Retina (tissue), 1 donor: ENCODE data around the gene SERPINA9.

Experiments
- DNase-seq: peaks from one replicate; pipeline ENCODE4 v3.0.0-alpha.2; 2016

SERPINA9 gene

DNA sequence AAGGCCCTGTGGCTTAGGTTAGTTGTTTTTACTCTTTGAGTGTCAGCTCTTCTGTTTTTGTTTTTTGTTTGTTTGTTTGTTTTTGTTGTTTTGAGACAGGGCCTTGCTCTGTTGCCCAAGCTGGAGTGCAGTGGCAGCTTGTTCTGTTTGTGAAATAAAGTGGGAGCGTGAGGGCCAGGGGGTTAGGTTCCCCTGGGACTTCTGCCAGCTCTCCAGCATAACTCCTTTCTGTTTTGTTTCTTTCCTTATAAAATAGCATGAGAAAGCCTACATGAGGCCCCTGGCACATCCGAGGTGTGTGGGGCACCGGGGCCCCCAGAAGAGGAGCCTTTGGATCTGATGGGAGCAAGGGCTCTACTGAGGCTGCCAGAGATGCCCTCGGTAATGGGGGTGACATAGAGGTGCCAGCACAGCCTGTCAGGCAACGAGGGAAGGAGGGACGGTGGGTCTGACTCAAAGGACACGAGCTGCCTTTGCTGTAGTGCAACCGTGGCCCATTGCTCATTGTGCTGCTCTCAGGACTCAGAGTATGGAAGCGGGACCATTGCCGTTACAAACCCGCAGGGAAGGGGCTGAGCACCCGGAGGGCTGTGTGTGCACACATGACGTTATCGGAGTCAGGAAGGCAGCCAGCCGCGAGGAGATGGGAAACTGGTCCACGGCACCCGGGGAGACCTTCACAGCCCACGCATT, 14.3 kb downstream of the SERPINA9 start:
- no peak for DNase-seq

DNA sequence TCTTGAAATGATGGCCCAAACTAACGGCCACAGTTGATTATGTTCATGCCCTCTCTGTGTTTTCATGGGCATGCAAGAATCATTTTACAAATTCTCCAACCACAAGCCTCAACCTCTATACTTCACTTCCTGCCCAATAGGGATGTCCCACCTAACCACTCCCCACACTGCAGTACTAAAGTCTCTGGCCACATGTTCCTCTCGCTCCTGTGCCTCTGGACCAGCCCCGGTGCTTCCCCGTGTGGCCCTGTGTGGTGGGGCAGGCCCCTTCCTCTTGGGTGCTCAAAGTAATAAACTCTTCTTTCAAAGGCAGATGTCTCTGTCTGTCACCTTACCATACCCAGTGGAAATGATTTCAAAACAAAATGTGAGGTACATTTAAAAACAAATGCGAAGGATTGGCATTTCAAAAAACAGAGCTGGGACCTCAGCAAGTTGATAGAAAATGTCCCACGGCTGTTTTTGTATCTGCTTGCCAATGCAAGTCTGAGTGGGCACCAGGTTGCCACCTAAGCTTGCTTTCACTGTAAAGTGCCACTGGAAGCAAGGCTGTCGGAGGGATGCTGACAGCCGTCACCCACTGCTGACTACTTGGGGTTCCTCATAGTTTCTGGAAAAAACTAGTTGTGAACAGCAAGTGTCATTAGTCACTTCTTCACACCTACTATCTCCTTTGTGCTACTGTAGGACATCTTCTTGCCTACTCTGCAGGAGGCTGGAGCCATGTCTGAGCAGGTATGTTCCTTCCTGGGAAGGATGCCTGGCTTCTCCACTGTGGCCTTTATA, 15.2 kb downstream of the SERPINA9 start:
- no peak for DNase-seq

- DNase-seq = no peak
Measured at GRCh38 chr14:94458558-94459205, 17.3 kb downstream of the SERPINA9 start.

DNA sequence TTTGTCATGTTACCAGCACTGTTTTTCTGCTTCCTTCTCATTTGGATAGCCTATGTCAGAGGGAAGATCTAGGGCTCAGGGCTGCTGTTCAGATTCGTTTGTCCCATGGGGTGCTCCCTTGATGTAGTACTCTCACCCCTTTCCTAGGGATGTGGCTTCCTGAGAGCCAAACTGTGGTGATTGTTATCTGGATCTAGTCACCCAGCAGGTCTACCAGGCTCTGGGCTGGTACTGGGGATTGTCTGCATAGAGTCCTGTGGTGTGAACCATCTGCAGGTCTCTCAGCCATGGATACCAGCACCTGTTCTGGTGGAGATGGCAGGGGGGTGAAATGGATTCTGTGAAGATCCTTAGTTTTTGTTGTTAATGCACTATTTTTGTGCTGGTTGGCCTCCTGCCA, 17.9 kb downstream of the SERPINA9 start:
- no peak for DNase-seq

- no peak for DNase-seq
Measured at GRCh38 chr14:94455928-94456327, 20.1 kb downstream of the SERPINA9 start.

DNA sequence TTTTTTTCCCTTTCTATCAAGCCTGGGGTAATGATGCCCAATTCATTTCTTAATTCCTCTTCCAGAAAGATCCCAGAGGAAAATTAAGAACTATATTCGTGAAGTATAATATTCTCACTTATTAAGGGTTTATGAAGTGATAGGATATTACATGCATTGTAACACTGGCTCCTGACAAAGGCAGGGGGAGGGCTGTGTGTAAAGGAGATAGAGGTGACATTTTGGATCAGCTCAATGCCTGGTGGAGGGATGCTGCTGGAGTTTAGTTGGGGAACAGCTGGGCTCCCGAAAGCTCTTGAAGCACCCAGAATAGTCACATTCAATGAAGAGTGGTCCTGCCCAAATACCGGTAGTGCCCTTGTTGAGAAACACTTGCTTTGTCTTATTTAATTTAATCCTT, 24.2 kb downstream of the SERPINA9 start:
- DNase-seq = peak; percentile 4

- DNase-seq = peak; percentile 17
Measured at GRCh38 chr14:94451091-94451771, 24.8 kb downstream of the SERPINA9 start.

- no peak for DNase-seq
Measured at GRCh38 chr14:94450722-94451090, 25.3 kb downstream of the SERPINA9 start.

GRCh38 chr14:94449930-94450329, 26.1 kb downstream of the SERPINA9 start:
- DNase-seq = no peak

DNA sequence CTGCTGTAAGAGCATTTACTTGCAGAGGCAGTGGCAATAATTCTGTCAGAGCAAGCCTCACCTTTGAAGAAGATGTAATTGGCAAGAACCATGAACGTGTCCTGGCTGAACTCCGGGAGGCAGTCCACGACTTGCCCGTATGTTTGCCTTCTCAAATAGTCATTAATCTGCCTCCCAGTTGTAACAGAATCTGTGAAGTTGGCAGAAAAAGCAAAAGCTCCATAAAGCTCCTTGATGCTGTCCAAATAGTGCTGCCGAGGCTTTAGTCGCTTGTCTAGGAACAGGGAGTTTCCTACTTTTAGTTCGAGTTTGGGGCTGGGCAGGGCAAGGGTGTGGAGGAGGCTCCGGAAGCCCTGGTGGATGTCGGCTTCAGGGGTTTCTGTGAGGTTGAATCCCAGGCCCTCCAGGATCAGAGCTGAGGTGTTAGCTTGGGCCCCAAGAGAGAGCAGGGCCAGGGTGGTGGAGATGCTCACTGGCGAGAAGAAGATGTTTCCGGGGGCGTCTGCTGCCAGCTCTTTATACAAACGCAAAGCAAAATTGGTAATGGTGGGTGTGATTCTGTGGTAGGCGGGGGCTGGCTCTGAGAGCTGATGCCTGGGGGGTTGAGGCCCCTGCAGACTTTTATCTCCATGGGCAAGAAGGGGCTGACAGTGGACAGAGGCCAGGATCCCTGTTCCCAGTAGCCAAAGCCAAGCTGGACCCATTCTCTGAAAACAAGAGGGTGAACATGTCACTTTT, 27.8 kb downstream of the SERPINA9 start:
- DNase-seq = no peak

GRCh38 chr14:94447206-94447605, 28.8 kb downstream of the SERPINA9 start:
- no peak for DNase-seq

GRCh38 chr14:94446126-94446525, 29.9 kb downstream of the SERPINA9 start:
- DNase-seq = no peak

- no peak for DNase-seq
Measured at GRCh38 chr14:94445003-94445402, 31.0 kb downstream of the SERPINA9 start.

DNA sequence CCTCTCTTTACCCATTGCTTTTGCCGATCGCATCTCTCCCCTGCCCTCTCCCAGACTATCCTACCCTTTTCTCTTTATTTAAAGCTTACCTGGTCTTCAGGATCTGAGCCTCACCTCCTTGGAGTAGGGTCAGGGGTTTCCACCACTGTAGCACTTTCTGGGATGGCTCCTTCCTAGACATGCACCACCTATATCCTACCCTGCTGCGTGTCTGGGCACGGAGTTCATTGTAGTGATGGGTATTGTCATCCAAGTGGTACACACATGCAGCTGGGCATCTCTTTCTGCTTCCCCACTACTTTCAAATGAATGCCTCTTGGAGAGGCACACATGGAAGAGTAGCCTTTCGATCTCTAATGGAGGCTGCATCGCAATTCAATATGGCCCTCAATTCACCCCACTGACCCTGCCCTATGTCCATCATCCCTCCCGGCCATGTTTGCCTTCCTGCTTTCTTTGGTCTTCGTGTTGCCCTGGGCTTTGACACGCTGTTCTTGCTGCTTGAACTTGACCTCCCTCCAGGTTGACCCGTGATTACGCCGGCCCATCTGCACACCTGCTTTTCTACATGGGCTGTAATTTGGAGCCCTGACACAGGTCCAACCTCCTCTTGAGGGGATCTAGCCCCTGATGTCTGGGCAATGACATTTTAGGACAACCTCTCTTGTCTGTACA, 34.3 kb downstream of the SERPINA9 start:
- no peak for DNase-seq

DNA sequence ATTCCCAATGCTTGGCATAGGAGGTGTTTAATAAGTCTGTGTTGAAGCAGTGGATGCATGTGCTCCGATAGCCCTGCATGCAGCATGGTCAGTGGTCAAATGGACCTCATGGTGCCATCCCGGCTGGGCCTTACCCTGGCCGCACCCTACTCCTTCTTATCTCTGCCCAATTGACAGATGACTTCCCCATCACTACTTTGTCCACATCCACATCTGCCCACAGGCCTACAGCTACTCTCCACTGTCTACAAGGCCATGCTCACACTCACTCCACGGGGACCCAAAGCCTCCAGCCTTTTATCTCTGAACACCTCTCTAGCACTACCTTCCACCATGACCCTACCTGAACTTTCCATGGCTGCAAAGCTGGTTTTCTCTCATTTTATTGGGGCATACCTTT, 34.9 kb downstream of the SERPINA9 start:
- DNase-seq = no peak

DNA sequence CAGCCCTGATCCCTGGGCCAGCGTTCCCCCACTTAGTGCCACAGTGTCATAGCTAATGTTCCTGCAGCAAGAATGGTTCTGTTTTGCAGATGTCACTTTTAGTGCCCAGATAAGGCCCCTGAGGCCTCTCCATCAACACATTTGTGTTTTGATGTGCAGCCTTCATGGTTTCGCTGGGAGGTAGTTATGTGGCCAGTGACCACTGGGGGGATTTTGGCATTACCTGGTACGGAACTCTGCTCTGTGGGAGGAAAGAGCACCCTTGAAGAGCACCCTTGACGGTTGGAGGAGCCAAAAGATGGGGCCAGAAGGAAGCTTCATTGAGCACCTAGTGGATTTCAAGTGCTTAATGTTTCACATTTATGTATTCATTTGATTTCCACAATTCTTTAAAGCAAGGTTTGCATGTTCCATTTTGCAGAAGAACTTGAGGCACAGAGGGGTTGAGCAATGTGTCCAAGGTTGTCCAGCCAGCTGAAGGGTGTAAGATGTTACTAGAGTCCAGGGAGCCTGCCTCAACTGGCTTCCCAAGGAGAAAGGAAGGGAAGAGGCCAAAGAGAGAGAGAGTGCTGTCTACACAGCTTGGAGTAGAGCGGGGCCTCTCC, 36.4 kb downstream of the SERPINA9 start:
- DNase-seq = no peak

DNA sequence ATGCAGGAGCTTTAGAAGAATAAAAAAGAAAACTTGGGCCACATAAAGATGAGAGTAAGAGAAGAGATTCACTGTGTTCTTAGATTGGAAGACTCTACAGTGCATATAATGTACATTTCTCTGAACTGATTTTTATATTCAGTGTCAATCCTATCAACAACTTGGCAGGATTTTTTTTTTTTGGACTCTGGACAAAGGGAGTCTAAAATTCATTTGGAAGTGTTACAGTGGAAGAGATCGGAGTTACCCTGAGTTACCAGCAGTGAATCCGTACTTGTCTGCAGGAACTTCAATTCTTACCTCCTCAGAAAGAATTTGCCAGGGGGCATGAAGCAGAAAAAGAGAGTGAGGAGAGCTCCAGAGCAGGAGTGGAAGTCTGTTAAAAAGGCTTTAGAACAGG, 47.4 kb downstream of the SERPINA9 start:
- DNase-seq = no peak

- no peak for DNase-seq
Measured at GRCh38 chr14:94427016-94427613, 48.9 kb downstream of the SERPINA9 start.

- no peak for DNase-seq
Measured at GRCh38 chr14:94426526-94426925, 49.5 kb downstream of the SERPINA9 start.

- DNase-seq = no peak
Measured at GRCh38 chr14:94424371-94424770, 51.6 kb downstream of the SERPINA9 start.

DNA sequence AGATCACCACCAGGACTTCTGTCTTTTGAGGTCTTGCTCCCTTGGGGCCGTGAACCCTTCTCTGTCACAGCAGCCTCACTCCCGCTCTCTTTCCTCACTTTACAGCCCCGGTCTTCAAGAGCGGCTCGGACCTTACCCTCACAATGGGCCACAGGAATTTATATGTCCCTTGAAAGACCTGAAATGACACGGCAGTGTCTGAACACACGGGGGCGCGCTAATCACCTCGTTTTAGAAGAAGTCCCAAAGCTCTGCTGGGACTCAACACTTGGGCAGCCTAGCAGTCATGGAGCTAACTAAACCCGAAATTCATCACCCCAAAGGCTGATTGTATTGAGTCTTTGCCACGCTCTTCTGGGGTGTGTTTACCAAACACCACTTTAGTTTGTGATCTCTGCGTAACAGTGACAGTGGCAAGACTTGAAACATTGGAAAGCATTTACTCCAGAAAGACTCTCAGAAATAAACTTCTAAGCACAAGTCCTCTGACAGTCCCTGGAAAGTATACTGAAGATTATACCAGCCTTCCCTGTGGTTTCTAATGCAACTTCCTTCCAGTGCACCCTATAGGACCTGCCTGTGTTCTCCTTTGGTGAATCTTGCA, 52.4 kb downstream of the SERPINA9 start:
- peak; percentile 55 for DNase-seq
